IPS-18c (cell line): Measurements from ENCODE around the gene ITPR2.

ENCODE experiments used
- H3K4me3 ChIP-seq: 2 replicates; pipeline ENCODE4 v1.7.0; 2013; ENCODE audit warnings: low read depth, mild to moderate bottlenecking, low read length, moderate library complexity; ENCODE audit not compliant: insufficient read depth
- H3K9me3 ChIP-seq: one replicate; pipeline ENCODE4 v1.6.1; 2013; ENCODE audit warnings: mild to moderate bottlenecking, low read length, moderate library complexity; ENCODE audit not compliant: control insufficient read depth, insufficient read depth

The ITPR2 gene

GRCh38 chr12:26298785-26299621 lies 534.0 kb downstream of the ITPR2 start:
- no peak overlapping the region for H3K4me3 ChIP-seq
- H3K9me3 ChIP-seq, result no peaks in the 10 kb centered on the region

GRCh38 chr12:26297396-26298070 lies 535.5 kb downstream of the ITPR2 start:
- Histone ChIP-seq H3K9me3 (no peaks in the 10 kb centered on the region), H3K4me3 (no peak overlapping the region)

- H3K9me3 ChIP-seq, result no peaks in the 10 kb centered on the region
- H3K4me3 ChIP-seq, result no peak overlapping the region
These were observed 538.0 kb downstream of the ITPR2 start for GRCh38 chr12:26295001-26295400.

- Histone ChIP-seq H3K9me3 (no peaks in the 10 kb centered on the region), H3K4me3 (no peak overlapping the region)
These were observed 539.4 kb downstream of the ITPR2 start for GRCh38 chr12:26293612-26294011.

- Histone ChIP-seq H3K4me3 (no peak overlapping the region), H3K9me3 (no peaks in the 10 kb centered on the region)
These were observed 540.4 kb downstream of the ITPR2 start for GRCh38 chr12:26292596-26292995.

GRCh38 chr12:26290565-26290964 lies 542.4 kb downstream of the ITPR2 start:
- Histone ChIP-seq H3K9me3 (no peaks in the 10 kb centered on the region), H3K4me3 (no peak overlapping the region)

- no peaks in the 10 kb centered on the region for H3K9me3 ChIP-seq
- H3K4me3 ChIP-seq, result no peak overlapping the region
These were observed 545.2 kb downstream of the ITPR2 start for GRCh38 chr12:26287671-26288381.
